K562 (cell line): ENCODE data around the gene ADRB2. TPM values are rescaled to one million over a fixed set of nuclear protein-coding genes. Genes with fewer than 3 reads are reported as not detected.

ENCODE experiments used
- ATAC-seq: fragments of 200-7000 bp; cut with Tn5 transposase; 3 replicates; pipeline ENCODE4 v1.9.1; 2020; ENCODE audit warnings: moderate library complexity
- BruUV-seq: library from RNA; stranded (reverse); fragments of 400-500 nt; replicated peaks from 2 replicates; lab custom pipeline; 2021; lab: Mats Ljungman, UMichigan
- CTCF ChIA-PET: fragments of 300-600 bp; formaldehyde crosslinking; extraction: SDS; loops from one replicate; lab custom pipeline; 2021; ENCODE audit warnings: low intra/inter-chr PET ratio; lab: Yijun Ruan, JAX
- POLR2A ChIA-PET: fragments of 300-600, 350-650 bp; sonication (Branson Sonifier 250); formaldehyde crosslinking; extraction: SDS; loops from one replicate; lab custom pipeline; 2021; ENCODE audit warnings: antibody characterized with exemption, inconsistent platforms; lab: Yijun Ruan, JAX
- DNase-seq, 4 experiments: peaks; one replicate each; pipeline versions ENCODE4 v3.0.0 to v3.0.0-alpha.2; 2011 to 2018; ENCODE audit warnings: low spot score in 3 of 4, mixed read lengths in 3 of 4; ENCODE audit errors: extremely low read depth in 1 of 4
- FAIRE-seq: peaks from 2 replicates; lab custom pipeline; 2011; peaks lifted over from hg19 to GRCh38; lab: Jason Lieb, UNC
- H2AFZ ChIP-seq: 2 replicates; pipeline ENCODE4 v1.6.0; 2011; ENCODE audit warnings: low read depth, low read length, control low read depth, inconsistent platforms
- H3K27ac ChIP-seq: fragments of 200-600 bp; 3 replicates; pipeline ENCODE4 v1.8.0; 2011; ENCODE audit warnings: low read depth, mild to moderate bottlenecking, control low read depth, inconsistent platforms, low read length, moderate library complexity, mixed read lengths; ENCODE audit errors: extremely low read depth
- H3K27me3 ChIP-seq, 2 experiments: fragments of 300-600 bp in 1 of 2; 2 replicates in 1 of 2; 3 replicates in 1 of 2; pipeline versions ENCODE4 v1.6.0 to v1.8.0; 2011; ENCODE audit warnings: inconsistent platforms in 2 of 2, low read length in 2 of 2, mild to moderate bottlenecking in 1 of 2, mixed read lengths in 1 of 2, moderate library complexity in 1 of 2; ENCODE audit not compliant: control insufficient read depth in 2 of 2, insufficient read depth in 2 of 2
- H3K36me3 ChIP-seq: fragments of 300-600 bp; 3 replicates; pipeline ENCODE4 v1.8.0; 2011; ENCODE audit warnings: mild to moderate bottlenecking, low read length, inconsistent platforms; ENCODE audit not compliant: control insufficient read depth, insufficient read depth
- H3K4me1 ChIP-seq, 2 experiments: fragments of 200-600 bp in 1 of 2; replicated peaks in 1 of 2; 2 replicates in 1 of 2; 3 replicates in 1 of 2; pipeline versions ENCODE4 v1.5.1 to v1.8.0; 2011; ENCODE audit warnings: inconsistent platforms in 2 of 2, low read length in 2 of 2, mild to moderate bottlenecking in 1 of 2, mixed read lengths in 1 of 2, moderate library complexity in 1 of 2; ENCODE audit not compliant: control insufficient read depth in 2 of 2, insufficient read depth in 2 of 2
- H3K4me2 ChIP-seq: 2 replicates; pipeline ENCODE4 v1.6.1; 2011; ENCODE audit warnings: low read length, control low read depth, inconsistent platforms, mixed read lengths; ENCODE audit not compliant: insufficient read depth
- H3K4me3 ChIP-seq: fragments of 200-600 bp; sonication (generic), shearing (Covaris generic); 2 replicates; pipeline ENCODE4 v1.5.1; 2016; ENCODE audit warnings: control low read depth, inconsistent platforms
- H3K79me2 ChIP-seq: fragments of 200-600 bp; 3 replicates; pipeline ENCODE4 v1.8.0; 2011; ENCODE audit warnings: low read length, inconsistent platforms; ENCODE audit not compliant: control insufficient read depth, insufficient read depth
- H3K9ac ChIP-seq, 2 experiments: 2 replicates each; pipeline versions ENCODE4 v1.6.0 to v1.6.1; 2011; ENCODE audit warnings: low read depth in 2 of 2, low read length in 2 of 2, control low read depth in 1 of 2, inconsistent platforms in 1 of 2, mild to moderate bottlenecking in 1 of 2, mixed read lengths in 1 of 2; ENCODE audit not compliant: insufficient read depth in 1 of 2
- H3K9me1 ChIP-seq: one replicate; pipeline ENCODE4 v1.6.0; 2011; ENCODE audit warnings: inconsistent platforms, mild to moderate bottlenecking, low read length, moderate library complexity; ENCODE audit not compliant: control insufficient read depth, insufficient read depth
- H3K9me3 ChIP-seq: replicated peaks from 2 replicates; pipeline ENCODE4 v1.5.1; 2011; ENCODE audit warnings: low read depth, low read length, inconsistent platforms; ENCODE audit not compliant: control insufficient read depth, insufficient read depth
- H4K20me1 ChIP-seq: replicated peaks from 2 replicates; pipeline ENCODE4 v1.6.1; 2011; ENCODE audit warnings: low read length, inconsistent platforms, mixed read lengths; ENCODE audit not compliant: control insufficient read depth, insufficient read depth
- CTBP1 ChIP-seq: fragments of 450-650 bp; IDR thresholded peaks from 2 replicates; pipeline ENCODE4 v1.6.1; 2016; ENCODE audit warnings: borderline replicate concordance
- EP300 ChIP-seq: IDR thresholded peaks from 2 replicates; pipeline ENCODE4 v1.6.1; 2012; ENCODE audit warnings: low read length, improper control_type of control experiment
- FOSL1 ChIP-seq: fragments of 200-800 bp; sonication (Bioruptor generic); conservative IDR thresholded peaks from 2 replicates; pipeline ENCODE4 v1.6.1; 2016; ENCODE audit warnings: missing genetic modification characterization, missing compliant biosample characterization
- FOXJ2 ChIP-seq: fragments of 200-800 bp; sonication (Bioruptor generic); IDR thresholded peaks from 2 replicates; pipeline ENCODE4 v1.6.1; 2016; ENCODE audit warnings: missing genetic modification characterization, missing compliant biosample characterization
- MBD1 ChIP-seq: fragments of 250-450 bp; sonication (Bioruptor Pico); IDR thresholded peaks from 2 replicates; pipeline ENCODE4 v1.8.0; 2022; ENCODE audit warnings: inconsistent platforms
- NFYB ChIP-seq: IDR thresholded peaks from 2 replicates; pipeline ENCODE4 v1.6.1; 2011; ENCODE audit warnings: mild to moderate bottlenecking, moderate library complexity; ENCODE audit not compliant: insufficient read length; ENCODE audit errors: extremely low read depth
- NR3C1 ChIP-seq: sonication (generic); formaldehyde crosslinking; IDR thresholded peaks from 2 replicates; pipeline ENCODE4 v1.8.1; 2022; ENCODE audit warnings: missing genetic modification reagents
- TEAD2 ChIP-seq: fragments of 450-650 bp; IDR thresholded peaks from 2 replicates; pipeline ENCODE4 v1.6.1; 2016; ENCODE audit warnings: missing genetic modification characterization, control low read depth, missing compliant biosample characterization
- ZFPM2 ChIP-seq: fragments of 250-450 bp; sonication (Bioruptor Pico); IDR thresholded peaks from 2 replicates; pipeline ENCODE4 v1.5.1; 2022; ENCODE audit warnings: mild to moderate bottlenecking
- WGBS: fragments of 100-300 bp; shearing (Covaris generic); methylation state at CpG from one replicate; pipeline ENCODE4 v1.1.6; 2016; ENCODE audit warnings: low coverage, mixed read lengths; ENCODE audit not compliant: insufficient coverage; ENCODE audit errors: missing lambda C conversion rate; 5-methylcytosine and 5-hydroxymethylcytosine counted together
- in situ Hi-C: fragments of 300-500 bp; cut with MboI; formaldehyde crosslinking; loops from 4 replicates; pipeline ENCODE4 v1.15.0; 2018; ENCODE audit warnings: inconsistent platforms, mixed read lengths
- intact Hi-C: fragments of 100-400 bp; cut with micrococcal nuclease; formaldehyde crosslinking; loops from 2 replicates; pipeline ENCODE4 v1.14.2; 2022
- polyA plus RNA-seq, 8 experiments: library from polyadenylated mRNA; depleted of rRNA in 4 of 8; stranded (reverse) in 5 of 8; unstranded in 3 of 8; fragments of >200 nt; fragmentation: Nextera tagmentation in 2 of 8; fragmentation: Illumina TruSeq in 1 of 8; extraction: Ambion mirVana in 2 of 8; extraction: Trizol in 1 of 8; gene quantifications; 2 replicates each; pipeline versions ENCODE4 v1.2.1 to v1.2.3, GENCODE V29; 2011 to 2014; ENCODE audit warnings: inconsistent platforms in 1 of 8, missing spikeins in 1 of 8
- total RNA-seq, 7 experiments: library from RNA; depleted of rRNA in 6 of 7; stranded (reverse); fragments of >200 nt in 6 of 7; fragmentation: Illumina TruSeq in 2 of 7; extraction: Trizol in 2 of 7; gene quantifications; 2 replicates each; pipeline versions ENCODE4 v1.2.1 to v1.2.3, GENCODE V29; 2011 to 2021; ENCODE audit warnings: low replicate concordance in 1 of 7

Gene ADRB2
- total and polyA plus RNA-seq, 9 of the 15 experiments (the other 6 are each of a cell fraction or from before 2014, with no cell fraction given) = 0.01 to 0.18 (median 0.04) TPM; not detected in 2

DNA sequence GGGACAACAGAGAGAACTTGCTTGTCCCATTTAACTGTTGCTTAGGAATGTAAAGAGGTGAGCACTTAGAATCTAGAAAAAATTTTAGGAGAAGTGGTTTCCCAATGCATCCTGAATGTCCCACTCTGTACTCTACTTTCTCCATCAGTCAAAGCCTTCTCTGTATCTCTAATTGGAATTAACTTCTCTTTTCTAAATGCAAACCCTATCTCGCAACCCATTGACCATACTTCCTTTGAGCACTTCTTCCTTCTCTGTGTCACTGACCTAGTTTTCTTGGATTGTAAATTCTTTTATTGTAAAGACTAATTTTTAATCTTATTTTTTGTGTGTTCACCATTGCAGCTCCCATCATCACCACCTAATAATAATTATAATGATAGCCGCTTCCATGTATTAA lies 33.3 kb downstream of the ADRB2 start (continued):
- TF ChIP-seq NR3C1 (CRISPR knock-in tag) = no peak

GRCh38 chr5:148860599-148860998 lies 34.2 kb downstream of the ADRB2 start:
- no peaks in the 10 kb centered on the region; a peak in 1 of 5 replicates for H3K4me1 ChIP-seq
- no peaks in the 10 kb centered on the region for H3K79me2 ChIP-seq
- intact Hi-C loops = no loop called here
- H3K4me3 ChIP-seq = no peak overlapping the region
- no peak overlapping the region for H2AFZ ChIP-seq
- no peaks in the 10 kb centered on the region for H3K9me3 ChIP-seq
- no peak overlapping the region for H3K4me2 ChIP-seq
- no peak overlapping the region for H3K9ac ChIP-seq
- H3K27ac ChIP-seq = no peak overlapping the region
- H3K9me1 ChIP-seq = no peaks in the 10 kb centered on the region
- ChIA-PET POLR2A (interaction anchor here (0.9 to 1.3 kb wide), 2 partner anchors 13 to 24 kb away, joined by 3 read pairs; no protein-coding TSS in a partner anchor), CTCF (interaction anchor here (0.7 kb wide), 1 partner anchor 1988 kb away, joined by 3 read pairs; no protein-coding TSS in a partner anchor)
- no peak for ATAC-seq
- WGBS = 2% methylated on average over 5 of the region's 5 CpGs
- H3K36me3 ChIP-seq = no peaks in the 10 kb centered on the region
- no TSS peak for BruUV-seq
- DNase-seq = no peak
- no peaks in the 10 kb centered on the region for H4K20me1 ChIP-seq
- peaks cover 0 to 15% of the 10 kb centered on the region in 2 experiments; a peak in 4 of 5 replicates for H3K27me3 ChIP-seq
- TF ChIP-seq FOXJ2 (tag) (no peak), NFYB (no peak), EP300 (no peak), MBD1 (CRISPR knock-in tag) (no peak), TEAD2 (tag) (no peak), FOSL1 (tag) (peak; percentile 48), CTBP1 (no peak), ZFPM2 (no peak)
- no peak for FAIRE-seq
- in situ Hi-C loops = no loop called here
